ENCODE measurements around the gene DGLUCY.

DNA sequence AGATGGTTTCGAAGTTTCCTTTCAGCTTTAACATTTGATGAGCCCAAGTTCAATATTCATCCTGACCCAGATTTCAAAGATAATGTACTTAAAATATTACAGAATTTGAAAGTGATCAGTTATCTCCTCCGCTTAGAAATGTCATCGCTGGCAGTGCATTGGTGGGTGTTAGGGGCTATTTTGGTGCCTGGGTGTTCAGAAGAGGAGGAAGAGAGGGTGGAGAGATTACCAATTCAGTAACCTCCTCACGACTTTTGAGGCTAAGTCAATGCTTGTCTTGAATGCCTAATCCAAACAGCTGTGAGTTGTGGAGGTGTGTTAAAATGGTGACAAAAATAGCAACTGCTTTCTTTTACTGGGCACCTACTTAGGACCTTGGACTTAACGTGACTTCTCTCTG lies 13.8 kb upstream of the DGLUCY start:
- TF ChIP-seq MYC (CRISPR knock-in tag; IDR thresholded peaks at IDR 0.05; ENCODE audit: borderline replicate concordance) (no peak), EP300 (IDR thresholded peaks at IDR 0.05; ENCODE audit: low read depth in 2 of 2, low read length in 2 of 2) (no peak), EP300 (CRISPR knock-in tag; IDR thresholded peaks at IDR 0.05; ENCODE audit: borderline replicate concordance) (no peak), TCF12 (IDR thresholded peaks at IDR 0.05) (no peak), TCF12 (CRISPR knock-in tag; IDR thresholded peaks at IDR 0.05) (no peak), RFX5 (IDR thresholded peaks at IDR 0.05; ENCODE audit: low read depth, low read length) (no peak), ZNF260 (CRISPR knock-in tag; IDR thresholded peaks at IDR 0.05; ENCODE audit: borderline replicate concordance, low read depth) (no peak), BRCA1 (CRISPR knock-in tag; IDR thresholded peaks at IDR 0.05) (no peak), FOSL2 (CRISPR knock-in tag; IDR thresholded peaks at IDR 0.05) (no peak), HDAC2 (CRISPR knock-in tag; IDR thresholded peaks at IDR 0.05) (no peak), ZNF34 (CRISPR knock-in tag; IDR thresholded peaks at IDR 0.05; ENCODE audit: borderline replicate concordance) (no peak), ERF (CRISPR knock-in tag; IDR thresholded peaks at IDR 0.05) (no peak), CREB3 (CRISPR knock-in tag; IDR thresholded peaks at IDR 0.05) (no peak)

All from HepG2 (cell line).